ENCODE results near the gene DMRT2. TPM values are rescaled to one million over a fixed set of nuclear protein-coding genes. Genes with fewer than 3 reads are reported as not detected.

The DMRT2 gene
- total and polyA plus RNA-seq, 12 donors, result 0.03 to 0.30 (median 0.23) TPM; not detected in 5

DNA sequence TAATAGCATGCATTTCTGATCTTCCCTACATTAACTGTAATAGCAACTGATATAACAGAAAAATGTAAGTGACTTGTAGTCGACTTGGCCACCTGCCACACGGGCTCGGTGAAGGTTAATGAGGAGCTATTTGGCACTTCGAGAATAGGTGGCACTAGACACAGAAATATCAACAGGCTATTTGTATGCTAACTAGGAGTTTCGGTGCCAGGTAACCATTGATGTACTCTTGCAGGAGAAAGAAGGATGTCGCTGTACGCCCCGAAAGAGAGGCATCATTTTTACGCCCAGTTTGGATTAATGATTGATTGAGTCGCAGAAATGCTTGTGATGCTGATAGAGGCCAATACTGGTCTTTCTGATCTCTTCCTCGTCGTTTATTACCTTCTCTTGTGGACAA, 516 bp upstream of the DMRT2 start:
- TF ChIP-seq, protein P1, sequence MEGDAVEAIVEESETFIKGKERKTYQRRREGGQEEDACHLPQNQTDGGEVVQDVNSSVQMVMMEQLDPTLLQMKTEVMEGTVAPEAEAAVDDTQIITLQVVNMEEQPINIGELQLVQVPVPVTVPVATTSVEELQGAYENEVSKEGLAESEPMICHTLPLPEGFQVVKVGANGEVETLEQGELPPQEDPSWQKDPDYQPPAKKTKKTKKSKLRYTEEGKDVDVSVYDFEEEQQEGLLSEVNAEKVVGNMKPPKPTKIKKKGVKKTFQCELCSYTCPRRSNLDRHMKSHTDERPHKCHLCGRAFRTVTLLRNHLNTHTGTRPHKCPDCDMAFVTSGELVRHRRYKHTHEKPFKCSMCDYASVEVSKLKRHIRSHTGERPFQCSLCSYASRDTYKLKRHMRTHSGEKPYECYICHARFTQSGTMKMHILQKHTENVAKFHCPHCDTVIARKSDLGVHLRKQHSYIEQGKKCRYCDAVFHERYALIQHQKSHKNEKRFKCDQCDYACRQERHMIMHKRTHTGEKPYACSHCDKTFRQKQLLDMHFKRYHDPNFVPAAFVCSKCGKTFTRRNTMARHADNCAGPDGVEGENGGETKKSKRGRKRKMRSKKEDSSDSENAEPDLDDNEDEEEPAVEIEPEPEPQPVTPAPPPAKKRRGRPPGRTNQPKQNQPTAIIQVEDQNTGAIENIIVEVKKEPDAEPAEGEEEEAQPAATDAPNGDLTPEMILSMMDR (IDR thresholded peaks at IDR 0.05), result no peak
- no peak for DNase-seq
- H3K9me3 ChIP-seq, result no peaks in the 10 kb centered on the region
- peak overlapping the region in 8 of 10 donors; percentile 3 to 45 (median 36) for H3K4me3 ChIP-seq
- H3K27me3 ChIP-seq, result peaks cover 52 to 100% (median 100%) of the 10 kb centered on the region in 7 donors
- H3K27ac ChIP-seq, result no peak overlapping the region
- no peak for ATAC-seq
- H3K4me1 ChIP-seq, result peaks cover 0 to 62% (median 48%) of the 10 kb centered on the region in 9 donors
- intact Hi-C loops (cut with DNase I), result loop anchor here in 1 of 10 donors (10.0 kb wide), 1 partner anchor 75 kb away; the partner anchor contains the start of gene DMRT3
- H3K36me3 ChIP-seq, result no peaks in the 10 kb centered on the region
- WGBS, 2 donors, result 4 to 6% methylated on average over 12 of the region's 12 CpGs

DNA sequence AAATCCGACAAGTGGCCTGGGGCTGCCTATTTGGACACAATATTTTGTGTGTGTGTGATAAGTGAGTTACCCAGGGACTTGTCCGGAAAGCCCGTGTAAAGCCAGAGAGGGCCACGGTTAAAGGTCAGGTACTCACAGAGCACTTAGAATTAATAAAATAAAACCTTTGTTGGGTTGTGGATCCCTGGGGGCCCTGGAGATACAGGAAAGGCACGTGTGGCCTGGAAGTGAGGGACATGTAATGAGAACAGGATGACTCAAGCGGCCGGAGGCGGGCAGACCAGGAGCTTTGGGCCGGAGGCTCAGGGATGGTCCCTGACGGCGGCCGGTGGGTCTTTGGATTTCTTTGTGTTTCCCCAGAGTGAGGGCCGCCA, 1.0 kb downstream of the DMRT2 start:
- intact Hi-C loops (cut with DNase I), result no loop called here
- peak overlapping the region in 8 of 10 donors; percentile 4 to 48 (median 35) for H3K4me3 ChIP-seq
- no peaks in the 10 kb centered on the region for H3K36me3 ChIP-seq
- H3K27ac ChIP-seq, result no peak overlapping the region
- TF ChIP-seq, protein P1 (IDR thresholded peaks at IDR 0.05), result no peak
- peaks cover 0 to 52% (median 40%) of the 10 kb centered on the region in 9 donors for H3K4me1 ChIP-seq
- H3K9me3 ChIP-seq, result no peaks in the 10 kb centered on the region
- DNase-seq, result no peak
- H3K27me3 ChIP-seq, result peaks cover 42 to 100% (median 100%) of the 10 kb centered on the region in 7 donors
- ATAC-seq, result no peak
- WGBS, 2 donors, result 31 to 39% methylated on average over 13 of the region's 13 CpGs

DNA sequence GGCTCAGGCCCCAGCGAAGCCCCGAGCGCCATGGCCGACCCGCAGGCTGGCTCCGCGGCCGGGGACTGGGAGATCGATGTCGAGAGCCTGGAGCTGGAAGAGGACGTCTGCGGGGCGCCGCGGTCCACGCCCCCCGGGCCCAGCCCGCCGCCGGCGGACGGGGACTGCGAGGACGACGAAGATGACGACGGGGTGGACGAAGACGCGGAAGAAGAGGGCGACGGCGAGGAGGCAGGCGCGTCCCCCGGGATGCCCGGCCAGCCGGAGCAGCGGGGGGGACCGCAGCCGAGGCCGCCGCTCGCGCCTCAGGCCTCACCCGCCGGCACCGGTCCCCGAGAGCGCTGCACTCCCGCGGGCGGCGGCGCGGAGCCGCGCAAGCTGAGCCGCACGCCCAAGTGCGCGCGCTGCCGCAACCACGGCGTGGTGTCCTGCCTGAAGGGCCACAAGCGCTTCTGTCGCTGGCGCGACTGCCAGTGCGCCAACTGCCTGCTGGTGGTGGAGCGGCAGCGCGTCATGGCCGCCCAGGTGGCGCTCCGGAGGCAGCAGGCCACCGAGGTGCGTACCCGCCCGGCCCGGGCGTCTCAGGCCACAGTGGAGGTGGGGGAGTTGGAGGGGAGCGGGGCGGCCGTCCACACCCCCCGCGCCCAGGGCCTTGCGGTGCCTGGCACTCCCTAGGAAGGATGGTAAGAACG, 1.6 kb downstream of the DMRT2 start:
- ATAC-seq, result peak in 5 of 8 donors; percentile 12 to 45 (median 36)
- Histone ChIP-seq H3K27ac (no peak overlapping the region), H3K9me3 (no peaks in the 10 kb centered on the region), H3K4me1 (peaks cover 0 to 52% (median 40%) of the 10 kb centered on the region in 9 donors), H3K4me3 (peak overlapping the region in 9 of 10 donors; percentile 4 to 48 (median 32)), H3K27me3 (peaks cover 37 to 100% (median 100%) of the 10 kb centered on the region in 7 donors), H3K36me3 (no peaks in the 10 kb centered on the region)
- intact Hi-C loops (cut with DNase I), result no loop called here
- 1 to 2% methylated on average over 70 to 90 of the region's 90 CpGs for WGBS, 2 donors
- TF ChIP-seq, protein P1 (IDR thresholded peaks at IDR 0.05), result peak in 4 of 9 donors; percentile 13 to 39 (median 34)
- peak in 1 of 2 donors; percentile 42 for DNase-seq

DNA sequence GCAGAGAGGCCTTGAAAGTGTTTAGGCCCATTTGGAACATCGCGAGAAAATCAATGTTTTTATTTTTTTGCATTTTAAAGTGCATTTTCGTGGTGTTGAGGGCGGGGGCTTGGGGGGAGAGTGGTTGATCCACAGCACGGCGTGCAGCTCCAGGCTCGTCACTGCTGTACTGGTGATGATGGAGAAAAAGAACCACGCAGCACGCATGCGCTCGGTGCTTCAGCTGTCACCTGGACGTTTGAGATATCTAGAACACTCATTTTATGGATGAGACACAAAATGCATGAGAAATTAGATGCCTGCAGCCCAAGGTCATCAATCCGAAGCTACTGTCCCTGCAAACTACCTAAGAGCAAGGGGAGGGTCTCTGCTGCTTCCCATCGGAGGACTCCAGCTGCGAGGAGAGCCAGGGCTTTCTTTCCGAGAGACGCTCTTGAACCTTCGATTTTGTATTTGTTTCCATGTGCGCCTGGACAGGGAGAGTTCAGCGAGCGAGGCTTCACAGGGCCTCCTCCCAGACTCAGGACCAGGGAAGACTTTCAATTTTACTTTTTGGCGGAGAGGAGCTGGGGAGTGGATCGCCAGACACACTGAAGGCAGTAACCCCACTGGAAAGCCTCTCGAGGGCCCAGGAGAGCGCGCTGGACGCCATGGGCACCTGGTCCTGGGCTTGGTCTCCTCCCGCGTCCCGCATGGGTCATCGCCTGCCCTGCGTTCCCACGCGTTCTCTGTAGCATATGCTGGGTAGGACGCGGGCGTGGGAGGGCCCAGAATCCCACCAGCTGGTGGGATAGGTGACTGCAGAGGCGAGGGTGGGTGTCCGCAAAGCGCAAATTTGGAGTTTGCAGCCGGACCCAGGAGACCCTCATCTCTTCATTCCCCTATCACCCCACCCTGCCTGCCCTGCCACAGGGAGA, 2.5 kb downstream of the DMRT2 start:
- H3K27me3 ChIP-seq, result peaks cover 31 to 100% (median 99%) of the 10 kb centered on the region in 7 donors
- TF ChIP-seq, protein P1 (IDR thresholded peaks at IDR 0.05), result no peak
- H3K27ac ChIP-seq, result no peak overlapping the region
- peak overlapping the region in 9 of 10 donors; percentile 4 to 48 (median 32) for H3K4me3 ChIP-seq
- WGBS, 2 donors, result 8 to 10% methylated on average over 41 of the region's 41 CpGs
- H3K36me3 ChIP-seq, result no peaks in the 10 kb centered on the region
- H3K9me3 ChIP-seq, result no peaks in the 10 kb centered on the region
- DNase-seq, result no peak
- intact Hi-C loops (cut with DNase I), result no loop called here
- peaks cover 0 to 46% (median 38%) of the 10 kb centered on the region in 9 donors for H3K4me1 ChIP-seq
- ATAC-seq, result no peak
